ENCODE results near the gene MCM9. TPM values are rescaled to one million over a fixed set of nuclear protein-coding genes. Genes with fewer than 3 reads are reported as not detected.
"Not testable (repeated sequence)": the region's sequence is repeated elsewhere in the genome, so short reads cannot be mapped to it uniquely, and the experiment has no call there.

Gene MCM9
- total RNA-seq, 1 donor from 2014 or later, result 6.9 TPM

DNA sequence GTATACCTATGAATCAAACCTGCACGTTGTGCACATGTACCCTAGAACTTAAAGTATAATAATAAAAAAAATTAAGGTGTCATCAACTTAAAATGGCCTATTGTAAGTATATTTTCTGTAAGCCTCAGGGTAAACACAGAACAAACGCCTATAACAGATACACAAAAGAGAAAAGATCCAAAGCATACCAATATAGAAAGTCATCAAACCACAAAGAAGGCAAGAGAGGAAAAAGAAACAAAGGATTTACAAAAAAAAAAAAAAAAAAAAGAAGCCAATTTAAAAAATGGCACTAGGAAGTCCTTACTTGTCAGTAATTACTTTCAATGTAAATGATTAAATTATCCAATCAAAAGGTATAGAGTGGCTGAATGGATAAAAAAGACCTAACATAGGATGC, 65.6 kb downstream of the MCM9 start:
- FAIRE-seq (no peak), DNase-seq (ENCODE audit: low spot score in 2 of 2) (no peak)

DNA sequence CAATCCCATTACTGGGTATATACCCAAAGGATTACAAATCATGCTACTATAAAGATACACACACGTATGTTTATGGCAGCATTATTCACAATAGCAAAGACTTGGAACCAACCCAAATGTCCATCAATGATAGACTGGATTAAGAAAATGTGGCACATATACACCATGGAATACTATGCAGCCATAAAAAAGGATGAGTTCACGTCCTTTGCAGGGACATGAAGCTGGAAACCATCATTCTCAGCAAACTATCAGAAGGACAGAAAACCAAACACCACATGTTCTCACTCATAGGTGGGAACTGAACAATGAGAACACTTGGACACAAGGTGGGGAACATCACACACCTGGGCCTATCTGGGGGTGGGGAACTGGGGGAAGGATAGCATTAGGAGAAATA, 66.1 kb downstream of the MCM9 start:
- DNase-seq (ENCODE audit: low spot score in 2 of 2); FAIRE-seq: not testable (repeated sequence)

DNA sequence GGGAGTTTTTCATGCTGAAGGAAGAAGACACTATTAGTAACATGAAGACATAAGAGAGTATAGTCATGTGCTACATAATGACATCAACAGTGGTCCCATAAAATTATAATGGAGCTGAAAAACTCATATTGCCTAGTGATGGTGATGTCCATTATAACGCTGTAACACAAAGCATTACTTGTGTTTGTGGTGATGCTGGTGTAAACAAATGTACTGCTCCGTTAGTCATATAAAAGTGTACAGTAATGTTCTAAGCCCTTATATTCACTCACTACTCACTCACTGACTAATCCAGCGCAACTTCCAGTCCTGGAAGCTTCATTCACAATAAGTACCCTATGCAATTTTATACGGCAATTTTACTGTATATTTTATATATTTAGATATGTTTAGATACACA, 67.8 kb downstream of the MCM9 start:
- DNase-seq (ENCODE audit: low spot score in 2 of 2) (no peak), FAIRE-seq (no peak)

DNA sequence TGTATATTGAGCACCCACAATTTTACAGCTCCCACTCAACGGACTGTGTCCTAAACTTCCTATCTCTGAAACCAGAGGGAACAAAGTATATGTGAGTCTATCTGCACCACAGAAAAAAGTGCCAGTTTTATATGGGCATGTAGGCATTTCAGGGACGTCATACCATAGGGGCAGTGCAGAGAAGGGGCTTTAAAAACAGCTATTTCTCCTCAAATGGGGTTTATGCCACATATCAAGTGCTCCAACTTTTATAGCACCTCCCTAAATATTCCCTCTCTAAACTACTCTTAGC, 69.9 kb downstream of the MCM9 start:
- FAIRE-seq (no peak), DNase-seq (ENCODE audit: low spot score in 2 of 2) (no peak)

DNA sequence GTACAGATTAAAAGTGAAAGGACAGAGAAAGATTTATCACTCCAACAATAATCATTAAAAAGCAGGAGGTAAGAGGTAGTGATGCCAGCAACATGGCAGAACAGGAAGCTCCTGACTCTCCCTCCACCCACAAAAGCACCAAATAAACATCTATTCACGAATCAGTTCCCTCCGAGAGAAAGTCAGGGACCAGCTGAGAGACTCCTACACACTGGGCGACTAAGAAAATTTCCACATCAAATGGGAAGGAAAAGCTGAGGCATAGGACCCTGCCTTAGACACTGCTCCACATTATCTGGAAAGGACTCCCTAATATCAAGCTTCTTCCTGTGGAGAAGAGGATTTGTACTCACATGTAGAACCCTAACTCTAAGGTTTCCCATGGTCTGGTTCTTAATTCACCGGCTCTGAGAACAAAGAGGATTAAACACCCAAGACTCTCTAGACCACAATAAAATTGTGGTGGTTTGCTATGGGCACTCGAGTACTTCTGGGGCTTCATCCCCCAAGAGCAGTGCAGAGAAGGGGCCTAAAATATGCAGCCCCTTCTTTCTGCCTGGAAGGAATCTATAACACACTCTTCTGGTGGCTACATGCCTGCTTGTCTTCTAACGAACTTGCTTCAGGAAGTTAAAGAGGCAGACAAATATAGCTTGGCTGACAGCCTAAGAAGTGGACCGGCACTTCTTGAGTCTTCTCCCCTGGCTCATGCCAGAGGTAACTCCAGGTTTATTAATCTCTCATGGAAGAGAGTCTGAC, 70.4 kb downstream of the MCM9 start:
- FAIRE-seq, result no peak
- DNase-seq (ENCODE audit: low spot score in 2 of 2), result no peak

DNA sequence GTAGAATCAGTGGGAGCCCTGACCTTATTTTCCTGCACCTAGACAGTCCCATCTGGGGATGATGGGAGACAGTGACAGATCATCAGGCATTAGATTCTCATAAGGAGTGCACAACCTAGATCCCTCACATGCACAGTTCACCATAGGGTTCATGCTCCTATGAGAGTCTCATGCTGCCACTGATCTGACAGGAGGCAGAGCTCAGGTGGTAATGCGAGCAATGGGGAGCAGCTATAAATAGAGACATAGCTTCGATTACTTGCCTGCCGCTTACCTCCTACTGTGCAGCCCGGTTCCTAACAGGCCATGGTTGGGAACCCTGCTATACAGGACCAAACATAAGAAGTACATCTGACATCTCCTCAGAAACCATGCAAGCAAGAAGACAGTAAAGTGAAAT, 72.5 kb downstream of the MCM9 start:
- DNase-seq (ENCODE audit: low spot score in 2 of 2), result no peak
- FAIRE-seq, result no peak

DNA sequence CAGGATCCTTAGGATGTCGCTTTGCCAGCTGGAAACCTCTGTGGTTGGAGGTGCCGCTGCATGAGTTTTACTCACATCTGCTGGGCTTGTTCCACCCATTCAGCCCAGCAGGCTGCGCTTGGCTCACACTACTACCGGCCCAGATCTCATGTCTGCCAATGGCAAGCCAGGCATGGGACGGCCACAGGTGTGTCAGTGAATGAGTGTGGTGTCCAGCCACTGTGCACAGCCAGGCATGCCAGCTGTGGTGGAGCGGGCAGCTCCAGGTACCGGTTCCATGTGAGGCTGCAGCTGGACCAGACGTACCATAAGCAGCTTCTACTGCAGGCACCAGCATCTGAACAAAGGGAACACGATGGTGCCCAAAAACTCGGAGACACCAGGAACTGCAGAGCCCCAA, 74.1 kb downstream of the MCM9 start:
- no peak for FAIRE-seq
- no peak for DNase-seq (ENCODE audit: low spot score in 2 of 2)

DNA sequence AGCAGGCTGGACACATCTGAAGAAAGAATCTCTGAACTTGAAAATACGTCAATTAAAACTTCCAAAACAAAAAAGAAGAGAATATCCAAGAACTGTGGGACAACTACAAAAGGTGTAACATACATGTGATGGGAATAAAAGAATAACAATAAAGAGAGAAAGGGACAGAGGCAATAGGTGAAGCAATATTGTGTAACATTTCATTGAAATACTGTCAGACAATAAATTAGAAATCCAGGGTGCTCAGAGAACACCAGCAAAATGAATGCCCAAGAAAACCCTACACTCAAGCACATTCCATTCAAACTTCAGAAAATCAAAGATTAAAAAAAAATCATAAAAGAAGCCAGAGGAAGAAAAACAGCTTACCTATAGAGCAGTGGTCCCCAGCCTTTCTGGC, 74.6 kb downstream of the MCM9 start:
- DNase-seq (ENCODE audit: low spot score in 2 of 2), result no peak
- no peak for FAIRE-seq

DNA sequence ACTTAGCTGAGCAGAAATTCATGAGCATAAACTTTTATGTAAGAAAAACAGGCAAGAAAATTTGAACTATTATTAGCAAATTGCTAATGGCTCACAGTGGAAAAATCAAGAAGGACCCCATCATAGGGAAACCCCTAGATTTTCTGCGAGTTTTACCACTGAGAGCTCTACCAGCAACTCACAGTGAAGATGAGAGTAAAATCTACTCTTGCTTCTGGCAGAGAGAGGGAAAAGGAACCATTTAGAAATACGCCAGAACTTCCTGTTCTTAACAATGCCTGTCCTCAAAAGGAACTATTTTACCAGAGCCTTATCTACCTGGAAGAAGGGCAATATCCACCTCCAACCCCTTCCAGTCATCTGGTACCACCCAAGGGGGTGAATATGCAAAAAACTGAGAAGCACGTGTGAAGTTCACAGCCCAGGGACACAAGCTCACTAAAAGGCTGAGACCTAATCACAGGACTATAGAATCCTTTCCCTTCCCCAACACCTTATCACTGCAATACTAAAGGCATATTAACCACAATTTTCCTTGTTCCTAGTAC, 75.4 kb downstream of the MCM9 start:
- DNase-seq (ENCODE audit: low spot score in 2 of 2) (no peak), FAIRE-seq (no peak)

DNA sequence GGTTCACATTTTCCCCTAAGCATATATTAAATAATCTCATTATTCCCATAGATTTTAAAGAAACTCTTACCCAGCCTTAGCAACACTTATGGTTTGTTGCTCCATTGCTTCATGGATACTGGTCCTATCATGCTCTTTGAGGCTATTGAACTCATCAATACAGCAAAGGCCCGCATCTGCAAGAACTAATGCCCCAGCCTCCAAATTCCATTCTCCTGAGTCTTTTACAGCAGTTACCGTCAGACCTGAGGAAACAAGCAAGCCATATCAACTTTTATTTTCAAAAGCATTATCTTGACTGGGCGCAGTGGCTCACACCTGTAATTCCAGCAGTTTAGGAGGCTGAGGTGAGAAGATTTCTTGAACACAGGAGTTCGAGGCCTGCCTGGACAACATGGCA, 78.7 kb downstream of the MCM9 start:
- FAIRE-seq, result no peak
- no peak for DNase-seq (ENCODE audit: low spot score in 2 of 2)

DNA sequence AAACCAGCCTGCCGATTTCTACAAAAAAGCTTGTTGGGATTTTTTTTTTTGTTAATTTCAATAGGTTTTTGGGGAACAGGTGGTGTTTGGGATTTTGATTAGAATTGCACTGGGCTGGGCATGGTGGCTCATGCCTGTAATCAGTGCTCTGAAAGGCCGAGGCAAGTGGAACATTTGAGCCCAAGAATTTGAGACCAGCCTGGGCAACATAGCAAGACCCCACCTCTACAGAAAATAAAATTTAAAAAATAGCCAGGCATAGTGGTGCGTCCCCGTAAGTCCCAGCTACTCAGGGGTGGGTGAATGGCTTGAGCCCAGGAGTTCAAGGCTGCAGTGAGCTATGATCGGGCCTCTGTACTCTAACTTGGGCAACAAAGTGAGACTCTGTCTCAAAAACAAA, 81.6 kb downstream of the MCM9 start:
- DNase-seq (ENCODE audit: low spot score in 2 of 2), result no peak
- no peak for FAIRE-seq

DNA sequence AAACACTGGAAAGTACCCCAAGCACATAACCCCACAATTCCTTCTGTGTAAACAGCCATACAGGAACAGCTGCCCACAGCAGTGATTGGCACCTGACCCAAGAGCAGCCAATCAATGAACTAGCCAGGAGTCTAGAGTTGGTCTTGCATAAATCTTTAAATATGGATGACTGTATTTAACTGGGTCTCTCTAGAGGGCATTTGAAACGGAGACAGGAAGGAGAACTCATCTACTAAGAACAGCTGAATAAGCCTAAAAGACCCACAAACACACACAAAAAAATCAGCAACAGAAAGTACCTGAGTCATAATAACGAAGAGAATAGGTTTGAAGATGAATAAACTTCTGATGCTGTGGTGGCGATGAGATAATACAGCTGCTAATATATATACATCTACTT, 90.0 kb downstream of the MCM9 start:
- no peak for FAIRE-seq

DNA sequence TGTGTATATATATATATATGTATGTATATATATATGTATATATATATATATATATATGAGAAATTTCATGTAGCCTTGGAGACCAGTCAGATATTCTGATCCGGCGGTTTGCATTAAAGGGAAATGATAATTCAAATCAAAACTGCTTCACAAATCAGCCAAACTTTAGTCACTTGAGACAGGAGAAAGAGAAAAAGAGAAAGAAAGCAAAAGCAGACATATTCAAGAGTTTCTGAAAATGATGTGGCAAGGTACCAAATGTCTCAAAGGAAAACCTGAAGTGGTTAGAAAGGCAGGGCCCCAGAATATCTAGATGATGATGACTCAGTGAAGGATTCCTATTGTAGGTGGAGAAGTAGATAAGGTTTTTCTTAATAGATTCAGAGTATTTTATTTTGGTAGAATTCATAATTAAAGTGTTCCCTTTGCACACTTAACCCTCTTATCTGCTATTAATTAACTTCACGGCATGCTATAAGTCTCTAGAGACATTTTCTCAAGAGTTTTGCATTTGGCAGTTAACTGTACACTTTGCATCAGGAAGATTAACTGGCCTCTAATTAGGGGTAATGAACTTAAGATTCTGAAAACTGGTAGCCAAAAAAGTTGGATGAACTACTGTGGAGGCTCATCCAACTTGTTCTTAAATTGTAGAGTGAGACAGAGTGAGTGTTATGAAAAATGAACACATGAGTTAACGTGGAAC, 91.1 kb downstream of the MCM9 start:
- DNase-seq (ENCODE audit: low spot score in 2 of 2) (no peak), FAIRE-seq (no peak)

More for the DNA sequence above, 90.0 kb downstream of the MCM9 start:
- DNase-seq (ENCODE audit: low spot score in 2 of 2), result no peak

DNA sequence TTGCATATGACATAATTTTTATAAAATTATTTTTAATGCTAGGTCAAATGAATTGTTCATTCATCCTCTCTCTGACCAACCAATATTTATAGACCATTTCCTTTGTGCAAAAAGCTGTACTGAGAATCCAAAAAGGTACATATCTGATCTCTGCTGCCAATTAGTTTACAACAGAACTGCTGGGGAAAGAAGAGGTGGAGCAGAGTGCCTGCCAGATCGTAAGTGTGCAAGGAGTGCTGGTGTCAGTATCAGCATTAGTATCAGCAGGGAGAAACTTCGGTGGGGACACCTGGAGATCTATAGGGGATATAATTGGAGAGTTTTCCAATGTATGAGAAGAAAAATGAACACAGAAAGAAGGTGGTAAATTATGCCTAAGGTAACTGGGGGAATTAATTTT, 104.3 kb downstream of the MCM9 start:
- DNase-seq (ENCODE audit: low spot score in 2 of 2), result no peak
- no peak for FAIRE-seq

DNA sequence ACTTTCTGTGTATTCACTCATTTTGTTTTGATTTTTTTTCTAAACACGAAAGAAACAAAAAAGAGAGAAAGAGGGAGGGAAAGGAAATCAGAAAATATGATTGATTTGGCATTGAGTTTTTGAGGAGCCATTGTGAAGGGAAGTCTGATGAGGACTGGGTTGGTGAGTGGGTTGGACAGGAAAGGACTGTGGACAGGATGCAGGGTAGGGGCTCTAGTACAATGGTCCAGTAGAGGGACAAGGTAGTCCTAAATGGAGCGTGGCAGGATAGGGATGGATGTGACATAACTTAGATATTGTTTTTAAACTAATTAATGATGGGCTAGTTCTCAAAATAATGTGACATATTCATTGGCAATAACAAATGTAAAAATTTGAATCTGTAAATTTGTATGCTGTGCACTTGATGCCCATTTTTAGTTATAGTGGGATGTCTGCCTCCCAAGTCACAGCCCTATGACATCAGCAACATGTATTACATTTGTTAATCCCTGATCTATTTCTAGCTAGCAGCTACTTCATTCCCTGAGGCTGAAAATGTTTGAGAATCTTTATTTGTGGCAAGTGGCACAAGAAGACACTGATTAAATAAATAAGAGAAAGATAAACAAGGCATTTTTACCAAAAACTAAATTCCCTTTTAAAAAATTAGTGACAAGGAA, 105.0 kb downstream of the MCM9 start:
- DNase-seq (ENCODE audit: low spot score in 2 of 2), result no peak
- no peak for FAIRE-seq

DNA sequence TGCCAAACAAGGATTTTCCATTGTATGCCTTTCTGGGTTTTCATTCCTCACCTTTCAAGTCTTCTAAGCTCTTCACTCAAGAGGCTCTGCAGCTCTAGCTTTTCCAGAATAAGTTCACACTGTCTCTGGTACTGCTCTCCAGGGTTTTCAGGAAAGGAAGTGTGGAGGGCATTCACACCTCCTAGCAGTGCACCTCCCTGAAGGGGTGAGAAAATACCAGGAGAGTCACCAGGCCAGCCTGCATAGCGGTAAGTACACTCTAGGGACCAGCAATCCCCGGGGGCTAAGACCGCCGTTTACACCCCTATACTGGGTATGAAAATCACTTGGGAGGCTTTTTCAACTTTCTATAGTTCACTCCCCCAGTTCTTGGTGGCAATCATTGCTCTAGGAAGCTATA, 108.9 kb downstream of the MCM9 start:
- FAIRE-seq (no peak), DNase-seq (ENCODE audit: low spot score in 2 of 2) (no peak)

DNA sequence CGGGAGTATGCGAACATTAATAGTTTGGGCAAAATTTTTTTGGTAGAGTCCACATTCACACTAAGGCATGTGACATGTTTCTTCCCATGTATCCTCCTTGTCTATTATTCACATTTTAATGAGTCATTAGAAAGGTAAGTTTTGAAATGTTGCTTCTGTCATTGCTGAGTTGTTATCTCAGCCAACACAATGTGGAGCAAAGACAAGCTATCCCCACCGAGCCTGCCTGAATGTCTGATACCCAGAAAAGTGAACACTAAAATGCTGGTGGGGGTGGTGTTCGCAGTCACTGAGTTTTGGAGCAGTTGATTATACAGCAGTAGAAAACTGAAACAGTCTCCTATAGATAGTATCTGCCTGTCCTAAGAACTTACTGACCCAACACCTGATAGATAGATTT, 109.3 kb downstream of the MCM9 start:
- FAIRE-seq (no peak), DNase-seq (ENCODE audit: low spot score in 2 of 2) (no peak)

DNA sequence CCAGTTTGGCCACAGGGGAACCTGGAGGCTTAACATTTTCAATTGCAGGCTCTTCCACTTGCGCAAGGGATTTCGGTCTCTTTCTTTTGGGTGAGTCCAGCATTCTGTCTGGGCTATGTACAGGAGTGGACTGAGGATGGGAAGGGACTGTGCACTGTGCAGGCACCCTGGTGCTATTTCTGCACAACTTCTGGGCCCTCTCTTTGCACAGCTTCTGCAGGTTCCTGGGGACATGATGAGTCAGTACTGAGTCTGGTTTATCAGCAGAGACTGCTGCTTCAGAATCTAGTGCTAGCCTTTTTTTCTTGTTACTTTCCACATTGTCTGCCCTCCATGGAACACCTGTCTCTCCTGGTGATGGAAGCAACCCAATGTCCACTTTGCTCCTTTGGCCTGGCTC, 119.5 kb downstream of the MCM9 start:
- DNase-seq (ENCODE audit: low spot score in 2 of 2) (no peak), FAIRE-seq (no peak)

DNA sequence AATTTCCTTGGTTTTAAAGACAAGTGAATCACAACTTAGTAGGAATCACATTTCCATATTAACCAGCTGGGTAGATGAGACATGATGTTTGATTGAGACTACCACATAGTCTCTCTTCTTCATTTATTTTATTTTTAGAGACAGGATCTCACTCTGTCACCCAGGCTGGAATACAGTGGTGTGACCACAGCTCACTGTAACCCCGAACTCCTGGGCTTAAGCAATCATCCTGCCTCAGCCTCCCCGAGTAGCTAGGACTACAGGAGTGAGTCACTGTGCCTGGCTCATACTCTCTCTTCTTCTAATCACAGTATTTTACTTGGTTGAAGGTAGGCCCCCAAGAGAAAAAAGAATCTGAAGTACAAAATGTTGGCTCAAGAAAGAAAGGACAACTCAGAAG, 121.2 kb downstream of the MCM9 start:
- FAIRE-seq, result no peak

DNA sequence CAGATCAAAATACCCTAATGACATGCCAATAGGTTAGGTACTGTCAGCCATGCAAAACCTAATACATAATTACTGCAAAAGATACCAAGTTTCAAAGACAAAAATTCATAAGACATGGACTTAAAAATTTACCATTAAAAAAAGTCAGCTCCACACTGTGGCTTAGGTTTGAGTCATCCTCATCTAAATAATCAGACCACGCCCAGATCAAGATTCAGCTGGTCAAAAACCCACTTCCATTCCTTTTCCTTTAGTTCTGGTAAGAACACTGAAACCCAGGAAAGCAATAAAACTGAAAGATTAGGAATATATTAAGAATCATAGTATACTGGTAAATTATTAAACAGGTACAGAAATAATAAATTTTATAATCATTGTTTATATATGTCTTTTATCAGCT, 122.0 kb downstream of the MCM9 start:
- FAIRE-seq (no peak), DNase-seq (ENCODE audit: low spot score in 2 of 2) (no peak)

More for the DNA sequence above, 121.2 kb downstream of the MCM9 start:
- no peak for DNase-seq (ENCODE audit: low spot score in 2 of 2)

DNA sequence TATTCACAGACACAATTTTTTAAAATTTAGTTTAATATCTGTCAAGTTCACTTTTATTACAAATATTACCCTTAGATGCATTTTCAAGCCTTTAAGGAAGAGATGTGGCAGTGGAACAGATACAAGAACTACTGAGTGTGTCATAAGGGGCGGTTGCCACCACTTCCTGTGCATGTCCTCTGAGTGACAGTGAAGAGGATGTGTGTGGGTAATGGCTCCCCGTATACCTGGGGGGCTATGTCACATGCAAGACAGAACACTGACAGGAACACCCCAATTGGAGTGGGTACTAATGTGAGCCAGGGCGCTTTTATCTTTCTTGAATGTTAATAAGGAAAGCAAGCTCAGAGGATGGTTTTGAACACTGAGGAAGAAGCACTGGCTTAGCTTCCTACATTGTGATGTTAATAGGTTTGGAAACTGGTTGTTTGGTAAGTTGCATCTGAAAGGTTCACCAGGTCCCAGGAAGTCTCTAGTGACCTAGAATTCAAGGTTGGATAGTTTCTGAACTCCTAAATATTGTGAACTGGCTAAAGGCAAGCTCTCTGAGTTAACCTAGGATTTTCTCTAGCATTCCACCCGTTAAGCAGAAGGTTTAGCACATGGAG, 124.4 kb downstream of the MCM9 start:
- no peak for DNase-seq (ENCODE audit: low spot score in 2 of 2)
- FAIRE-seq, result no peak

Data from frontal cortex (tissue), 4 donors.